ENCODE results near the gene CD83. TPM values are rescaled to one million over a fixed set of nuclear protein-coding genes. Genes with fewer than 3 reads are reported as not detected.
A peak's percentile ranks its signal among the peaks of the same experiment; 100 is the strongest.

Gene CD83
- total and polyA plus RNA-seq, 2 donors (not counting 1 experiment from before 2014, with no cell fraction given), result 320 to 332 TPM

DNA sequence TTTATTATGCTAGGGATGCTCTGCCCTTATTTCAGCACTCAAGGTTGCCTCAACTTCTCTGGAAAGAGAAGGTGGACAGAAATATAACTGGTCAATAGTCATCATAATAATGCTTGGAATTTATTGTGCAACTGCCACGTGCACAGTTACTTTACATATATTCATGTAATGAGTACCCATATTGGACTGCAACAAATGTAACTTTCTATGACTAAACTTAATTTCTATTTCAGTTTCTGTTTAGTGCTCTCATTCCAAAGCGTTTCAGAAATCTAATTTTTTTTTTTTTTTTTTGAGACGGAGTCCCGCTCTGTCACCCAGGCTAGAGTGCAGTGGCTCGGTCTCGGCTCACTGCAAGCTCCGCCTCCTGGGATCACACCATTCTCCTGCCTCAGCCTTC, 28.3 kb upstream of the CD83 start:
- Histone ChIP-seq H3K27ac (ENCODE audit: low read length in 2 of 2) (no peak overlapping the region), H4K20me1 (ENCODE audit: control insufficient read depth, insufficient read depth, low read length, poor library complexity, severe bottlenecking) (no peaks in the 10 kb centered on the region), H3K9ac (ENCODE audit: low read length) (peak overlapping the region; percentile 24), H3K27me3 (replicated peaks in 1 of 4; ENCODE audit: control extremely low read depth in 1 of 4, control insufficient read depth in 3 of 4, insufficient read depth in 4 of 4, low read length in 3 of 4) (no peaks in the 10 kb centered on the region), H3K36me3 (replicated peaks in 1 of 2; ENCODE audit: control extremely low read depth in 1 of 2, control insufficient read depth in 1 of 2, extremely low read depth in 1 of 2, insufficient read depth in 2 of 2, low read length in 1 of 2) (no peaks in the 10 kb centered on the region), H2AFZ (ENCODE audit: insufficient read depth, low read depth, low read length, poor library complexity, severe bottlenecking) (no peak overlapping the region), H3K79me2 (ENCODE audit: control insufficient read depth, insufficient read depth, low read length) (peaks cover 22% of the 10 kb centered on the region), H3K4me1 (ENCODE audit: control insufficient read depth in 2 of 2, insufficient read depth in 2 of 2, low read length in 2 of 2) (peaks cover 76 to 79% of the 10 kb centered on the region in 2 donors), H3K9me3 (ENCODE audit: control extremely low read depth in 1 of 3, control insufficient read depth in 2 of 3, insufficient read depth in 1 of 3, low read length in 2 of 3) (peaks cover 0 to 4% (median 0%) of the 10 kb centered on the region in 3 donors), H3K4me3 (ENCODE audit: control extremely low read depth in 1 of 5, extremely low read depth in 1 of 5, insufficient read depth in 1 of 5, low read depth in 2 of 5, low read length in 4 of 5) (peak overlapping the region in 2 of 5 experiments; percentile 17 to 27), H3K4me2 (replicated peaks; ENCODE audit: low read depth, low read length, poor library complexity, severe bottlenecking) (peak overlapping the region; percentile 46)
- Mint-ChIP-seq H3K4me1 (peaks cover 85% of the 10 kb centered on the region), H3K9me3 (ENCODE audit: insufficient read depth) (no peaks in the 10 kb centered on the region), H3K27ac (peak overlapping the region; percentile 64), H3K27me3 (no peaks in the 10 kb centered on the region), H3K4me3 (peak overlapping the region; percentile 74)
- no peak for TF ChIP-seq EZH2 (IDR thresholded peaks at IDR 0.05; ENCODE audit: borderline replicate concordance, insufficient read depth, low read depth, low read length, poor library complexity, severe bottlenecking)
- TF ChIP-seq, protein P1, sequence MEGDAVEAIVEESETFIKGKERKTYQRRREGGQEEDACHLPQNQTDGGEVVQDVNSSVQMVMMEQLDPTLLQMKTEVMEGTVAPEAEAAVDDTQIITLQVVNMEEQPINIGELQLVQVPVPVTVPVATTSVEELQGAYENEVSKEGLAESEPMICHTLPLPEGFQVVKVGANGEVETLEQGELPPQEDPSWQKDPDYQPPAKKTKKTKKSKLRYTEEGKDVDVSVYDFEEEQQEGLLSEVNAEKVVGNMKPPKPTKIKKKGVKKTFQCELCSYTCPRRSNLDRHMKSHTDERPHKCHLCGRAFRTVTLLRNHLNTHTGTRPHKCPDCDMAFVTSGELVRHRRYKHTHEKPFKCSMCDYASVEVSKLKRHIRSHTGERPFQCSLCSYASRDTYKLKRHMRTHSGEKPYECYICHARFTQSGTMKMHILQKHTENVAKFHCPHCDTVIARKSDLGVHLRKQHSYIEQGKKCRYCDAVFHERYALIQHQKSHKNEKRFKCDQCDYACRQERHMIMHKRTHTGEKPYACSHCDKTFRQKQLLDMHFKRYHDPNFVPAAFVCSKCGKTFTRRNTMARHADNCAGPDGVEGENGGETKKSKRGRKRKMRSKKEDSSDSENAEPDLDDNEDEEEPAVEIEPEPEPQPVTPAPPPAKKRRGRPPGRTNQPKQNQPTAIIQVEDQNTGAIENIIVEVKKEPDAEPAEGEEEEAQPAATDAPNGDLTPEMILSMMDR (IDR thresholded peaks at IDR 0.05), result no peak
- ATAC-seq (ENCODE audit: low read depth), result peak; percentile 5
- intact Hi-C loops (cut with micrococcal nuclease), result no loop called here
- POLR2A ChIA-PET, result no interaction called here
- DNase-seq, result no peak
- 75% methylated on average over 1 of the region's 7 CpGs for WGBS (ENCODE audit: insufficient coverage)
- CTCF ChIA-PET, result interaction anchor here (1.4 kb wide), 1 partner anchor 31 kb away, joined by 4 read pairs; no protein-coding TSS in a partner anchor

DNA sequence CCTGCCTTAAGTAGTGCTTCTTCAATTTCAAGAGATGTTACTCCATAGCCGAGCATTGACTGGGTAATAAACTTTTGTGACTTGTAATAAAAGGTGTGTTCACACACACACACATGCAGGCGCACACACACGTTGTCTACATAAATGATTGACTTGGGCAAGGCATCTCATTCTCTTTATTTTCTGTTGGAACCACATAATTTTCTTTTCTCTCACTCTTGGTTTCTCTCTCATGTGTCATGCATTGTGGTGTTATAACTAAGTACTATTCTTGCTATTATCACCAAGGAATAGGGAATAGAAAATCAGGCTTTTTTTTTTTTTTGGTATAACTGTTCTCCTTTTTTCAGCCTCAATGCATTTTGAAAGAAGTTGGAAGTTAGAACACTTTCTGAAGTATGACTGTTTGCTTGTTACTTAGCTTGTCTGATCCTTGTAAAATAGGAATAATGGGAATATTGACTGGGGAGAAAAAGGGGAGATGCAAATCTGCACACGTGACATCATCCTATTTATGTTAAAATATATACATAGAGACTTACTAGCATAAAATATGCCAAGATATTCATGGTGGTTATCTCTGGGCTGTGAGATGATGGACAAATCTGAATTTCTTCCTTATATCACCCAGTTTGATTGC, 26.1 kb upstream of the CD83 start:
- DNase-seq (peak; percentile 51), ATAC-seq (ENCODE audit: low read depth) (no peak)
- Histone ChIP-seq H3K4me2 (replicated peaks; ENCODE audit: low read depth, low read length, poor library complexity, severe bottlenecking) (peak overlapping the region; percentile 75), H3K36me3 (replicated peaks in 1 of 2; ENCODE audit: control extremely low read depth in 1 of 2, control insufficient read depth in 1 of 2, extremely low read depth in 1 of 2, insufficient read depth in 2 of 2, low read length in 1 of 2) (no peaks in the 10 kb centered on the region), H2AFZ (ENCODE audit: insufficient read depth, low read depth, low read length, poor library complexity, severe bottlenecking) (no peak overlapping the region), H3K27ac (ENCODE audit: low read length in 2 of 2) (peak overlapping the region; percentile 98 to 100), H3K27me3 (replicated peaks in 1 of 4; ENCODE audit: control extremely low read depth in 1 of 4, control insufficient read depth in 3 of 4, insufficient read depth in 4 of 4, low read length in 3 of 4) (no peaks in the 10 kb centered on the region), H4K20me1 (ENCODE audit: control insufficient read depth, insufficient read depth, low read length, poor library complexity, severe bottlenecking) (no peaks in the 10 kb centered on the region), H3K4me1 (ENCODE audit: control insufficient read depth in 2 of 2, insufficient read depth in 2 of 2, low read length in 2 of 2) (peaks cover 82% of the 10 kb centered on the region in 2 donors), H3K79me2 (ENCODE audit: control insufficient read depth, insufficient read depth, low read length) (peaks cover 22% of the 10 kb centered on the region), H3K9me3 (ENCODE audit: control extremely low read depth in 1 of 3, control insufficient read depth in 2 of 3, insufficient read depth in 1 of 3, low read length in 2 of 3) (peaks cover 0 to 4% (median 0%) of the 10 kb centered on the region in 3 donors), H3K4me3 (ENCODE audit: control extremely low read depth in 1 of 5, extremely low read depth in 1 of 5, insufficient read depth in 1 of 5, low read depth in 2 of 5, low read length in 4 of 5) (peak overlapping the region in 1 of 5 experiments; percentile 18), H3K9ac (ENCODE audit: low read length) (no peak overlapping the region)
- Mint-ChIP-seq H3K27ac (peak overlapping the region; percentile 83), H3K4me3 (peak overlapping the region; percentile 38), H3K4me1 (peaks cover 90% of the 10 kb centered on the region), H3K27me3 (no peaks in the 10 kb centered on the region), H3K9me3 (ENCODE audit: insufficient read depth) (no peaks in the 10 kb centered on the region)
- no CpG with 5 or more reads among the region's 4 CpGs for WGBS (ENCODE audit: insufficient coverage)
- intact Hi-C loops (cut with micrococcal nuclease), result no loop called here
- TF ChIP-seq, protein P1 (IDR thresholded peaks at IDR 0.05), result no peak
- TF ChIP-seq EZH2 (IDR thresholded peaks at IDR 0.05; ENCODE audit: borderline replicate concordance, insufficient read depth, low read depth, low read length, poor library complexity, severe bottlenecking), result no peak
- ChIA-PET CTCF (interaction anchor here (1.3 to 8.0 kb wide), 2 partner anchors 17 to 25 kb away, joined by 3 to 87 read pairs; no protein-coding TSS in a partner anchor), POLR2A (interaction anchor here (5.6 kb wide), 1 partner anchor 29 kb away, joined by 105 read pairs; the partner anchor contains the start of gene CD83)

Data from B cell (primary cell).